HG02938 (cell line): ENCODE data around the gene PRCP.

Experiments
- ATAC-seq: cut with Tn5 transposase; IDR thresholded peaks from one replicate; pipeline ENCODE4 v1.9.1; 2021; ENCODE audit warnings: mild to moderate bottlenecking, moderate library complexity; ENCODE audit not compliant: unreplicated experiment

Gene PRCP

GRCh38 chr11:82831364-82831763 lies 68.9 kb downstream of the PRCP start:
- ATAC-seq, result no peak

GRCh38 chr11:82830746-82831145 lies 69.5 kb downstream of the PRCP start:
- no peak for ATAC-seq

GRCh38 chr11:82829101-82829500 lies 71.1 kb downstream of the PRCP start:
- no peak for ATAC-seq

- no peak for ATAC-seq
Measured at GRCh38 chr11:82828472-82828871, 71.8 kb downstream of the PRCP start.

GRCh38 chr11:82826526-82826925 lies 73.7 kb downstream of the PRCP start:
- no peak for ATAC-seq

GRCh38 chr11:82823647-82824619 lies 76.3 kb downstream of the PRCP start:
- no peak for ATAC-seq

- ATAC-seq, result no peak
Measured at GRCh38 chr11:82818409-82819043, 81.7 kb downstream of the PRCP start.

- no peak for ATAC-seq
Measured at GRCh38 chr11:82815406-82815805, 84.8 kb downstream of the PRCP start.

GRCh38 chr11:82814379-82814778 lies 85.9 kb downstream of the PRCP start:
- ATAC-seq, result no peak

GRCh38 chr11:82811369-82811768 lies 88.9 kb downstream of the PRCP start:
- no peak for ATAC-seq

GRCh38 chr11:82810738-82811137 lies 89.5 kb downstream of the PRCP start:
- no peak for ATAC-seq

- no peak for ATAC-seq
Measured at GRCh38 chr11:82810326-82810725, 89.9 kb downstream of the PRCP start.

- no peak for ATAC-seq
Measured at GRCh38 chr11:82807646-82808045, 92.6 kb downstream of the PRCP start.

GRCh38 chr11:82802710-82803109 lies 97.5 kb downstream of the PRCP start:
- ATAC-seq, result no peak

- no peak for ATAC-seq
Measured at GRCh38 chr11:82796998-82797961, 103.0 kb downstream of the PRCP start.

GRCh38 chr11:82794490-82794889 lies 105.7 kb downstream of the PRCP start:
- ATAC-seq, result no peak

- ATAC-seq, result no peak
Measured at GRCh38 chr11:82792822-82793569, 107.2 kb downstream of the PRCP start.

- no peak for ATAC-seq
Measured at GRCh38 chr11:82792319-82792718, 107.9 kb downstream of the PRCP start.

- ATAC-seq, result no peak
Measured at GRCh38 chr11:82791779-82792178, 108.5 kb downstream of the PRCP start.

- ATAC-seq, result no peak
Measured at GRCh38 chr11:82790723-82791484, 109.3 kb downstream of the PRCP start.
